RWPE2 (cell line): Measurements from ENCODE around the gene GBP3.
A peak's percentile ranks its signal among the peaks of the same experiment; 100 is the strongest.
"Not testable (repeated sequence)": the region's sequence is repeated elsewhere in the genome, so short reads cannot be mapped to it uniquely, and the experiment has no call there.

Experiments used
- ATAC-seq: fragments of 200-7000 bp; cut with Tn5 transposase; 3 replicates; pipeline ENCODE4 v1.9.1; 2021; ENCODE audit warnings: low read depth
- DNase-seq: peaks from one replicate; pipeline ENCODE4 v3.0.0-alpha.2; 2020; ENCODE audit warnings: low spot score
- H3K27ac ChIP-seq: fragments of 450-650 bp; 2 replicates; pipeline ENCODE4 v1.5.1; 2017; ENCODE audit warnings: mild to moderate bottlenecking; ENCODE audit not compliant: poor library complexity, severe bottlenecking
- H3K27me3 ChIP-seq: fragments of 250-450 bp; sonication (Bioruptor Pico); 2 replicates; pipeline ENCODE4 v1.5.1; 2021; ENCODE audit warnings: mild to moderate bottlenecking, moderate library complexity; ENCODE audit not compliant: insufficient read depth, poor library complexity, severe bottlenecking
- H3K36me3 ChIP-seq: fragments of 250-450 bp; sonication (Bioruptor Pico); 2 replicates; pipeline ENCODE4 v1.5.1; 2020; ENCODE audit warnings: low read depth, mild to moderate bottlenecking, moderate library complexity
- H3K4me1 ChIP-seq: fragments of 250-450 bp; sonication (Bioruptor Pico); 2 replicates; pipeline ENCODE4 v1.5.1; 2021; ENCODE audit warnings: mild to moderate bottlenecking, moderate library complexity; ENCODE audit not compliant: insufficient read depth, poor library complexity, severe bottlenecking
- H3K4me3 ChIP-seq: fragments of 250-450 bp; sonication (Bioruptor Pico); 2 replicates; pipeline ENCODE4 v1.5.1; 2021; ENCODE audit warnings: mild to moderate bottlenecking, moderate library complexity; ENCODE audit not compliant: severe bottlenecking
- H3K9me3 ChIP-seq: fragments of 250-450 bp; sonication (Bioruptor Pico); 2 replicates; pipeline ENCODE4 v1.5.1; 2021; ENCODE audit warnings: mild to moderate bottlenecking, moderate library complexity; ENCODE audit not compliant: severe bottlenecking
- TF ChIP-seq, protein P1 (sequence below): fragments of 450-650 bp; IDR thresholded peaks from one replicate; pipeline ENCODE4 v1.5.1; 2017; ENCODE audit warnings: mild to moderate bottlenecking, moderate library complexity; ENCODE audit not compliant: poor library complexity, severe bottlenecking

Gene GBP3

DNA sequence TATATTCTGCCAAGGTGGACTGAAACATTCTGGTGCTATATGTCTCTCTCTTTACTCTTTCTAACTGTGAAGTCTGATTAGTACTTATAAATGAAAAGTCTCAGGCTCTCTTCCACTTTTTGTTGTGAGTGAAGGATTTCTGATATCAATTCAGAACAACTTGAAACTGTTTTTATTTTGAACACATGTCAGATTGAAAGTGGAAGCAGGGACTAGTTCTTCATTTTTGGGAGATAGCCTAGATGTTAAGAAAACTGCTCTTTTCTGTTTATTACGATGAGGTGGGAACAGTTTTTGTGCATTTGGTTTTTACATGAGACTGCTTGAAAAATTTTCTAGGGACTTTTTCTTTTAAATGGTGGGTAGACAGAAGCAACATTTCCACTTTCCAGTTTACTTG, 14.5 kb upstream of the GBP3 start:
- no peaks in the 10 kb centered on the region for H3K27me3 ChIP-seq
- peaks cover 14% of the 10 kb centered on the region for H3K4me1 ChIP-seq
- DNase-seq (no peak), ATAC-seq (no peak)
- H3K27ac ChIP-seq, result no peak overlapping the region
- no peaks in the 10 kb centered on the region for H3K9me3 ChIP-seq
- TF ChIP-seq, protein P1, sequence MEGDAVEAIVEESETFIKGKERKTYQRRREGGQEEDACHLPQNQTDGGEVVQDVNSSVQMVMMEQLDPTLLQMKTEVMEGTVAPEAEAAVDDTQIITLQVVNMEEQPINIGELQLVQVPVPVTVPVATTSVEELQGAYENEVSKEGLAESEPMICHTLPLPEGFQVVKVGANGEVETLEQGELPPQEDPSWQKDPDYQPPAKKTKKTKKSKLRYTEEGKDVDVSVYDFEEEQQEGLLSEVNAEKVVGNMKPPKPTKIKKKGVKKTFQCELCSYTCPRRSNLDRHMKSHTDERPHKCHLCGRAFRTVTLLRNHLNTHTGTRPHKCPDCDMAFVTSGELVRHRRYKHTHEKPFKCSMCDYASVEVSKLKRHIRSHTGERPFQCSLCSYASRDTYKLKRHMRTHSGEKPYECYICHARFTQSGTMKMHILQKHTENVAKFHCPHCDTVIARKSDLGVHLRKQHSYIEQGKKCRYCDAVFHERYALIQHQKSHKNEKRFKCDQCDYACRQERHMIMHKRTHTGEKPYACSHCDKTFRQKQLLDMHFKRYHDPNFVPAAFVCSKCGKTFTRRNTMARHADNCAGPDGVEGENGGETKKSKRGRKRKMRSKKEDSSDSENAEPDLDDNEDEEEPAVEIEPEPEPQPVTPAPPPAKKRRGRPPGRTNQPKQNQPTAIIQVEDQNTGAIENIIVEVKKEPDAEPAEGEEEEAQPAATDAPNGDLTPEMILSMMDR, result no peak
- no peak overlapping the region for H3K4me3 ChIP-seq
- H3K36me3 ChIP-seq, result no peaks in the 10 kb centered on the region

DNA sequence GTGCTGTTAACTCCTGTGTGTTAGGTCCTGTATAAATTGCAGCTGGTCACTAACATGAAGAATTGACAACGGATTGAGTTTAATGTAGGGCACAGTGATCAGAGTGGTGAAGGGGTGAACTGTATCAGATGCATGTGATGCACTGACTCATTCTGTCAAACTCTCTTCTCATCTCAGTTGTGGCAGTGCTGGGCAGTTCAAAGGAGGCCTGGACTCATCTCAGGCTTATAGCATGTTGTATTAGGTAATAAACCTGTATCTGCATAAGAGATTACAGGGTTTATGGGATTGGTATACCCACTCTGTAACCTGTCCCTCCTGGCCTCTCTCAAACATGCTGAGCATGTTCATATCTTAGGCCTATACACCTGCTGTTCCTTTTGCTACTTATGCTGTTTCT, 12.4 kb upstream of the GBP3 start:
- H3K27ac ChIP-seq, result no peak overlapping the region
- DNase-seq (no peak), ATAC-seq (no peak)
- H3K4me1 ChIP-seq, result no peaks in the 10 kb centered on the region
- TF ChIP-seq, protein P1, result no peak
- no peak overlapping the region for H3K4me3 ChIP-seq
- no peaks in the 10 kb centered on the region for H3K9me3 ChIP-seq
- H3K27me3 ChIP-seq, result no peaks in the 10 kb centered on the region
- H3K36me3 ChIP-seq, result no peaks in the 10 kb centered on the region

DNA sequence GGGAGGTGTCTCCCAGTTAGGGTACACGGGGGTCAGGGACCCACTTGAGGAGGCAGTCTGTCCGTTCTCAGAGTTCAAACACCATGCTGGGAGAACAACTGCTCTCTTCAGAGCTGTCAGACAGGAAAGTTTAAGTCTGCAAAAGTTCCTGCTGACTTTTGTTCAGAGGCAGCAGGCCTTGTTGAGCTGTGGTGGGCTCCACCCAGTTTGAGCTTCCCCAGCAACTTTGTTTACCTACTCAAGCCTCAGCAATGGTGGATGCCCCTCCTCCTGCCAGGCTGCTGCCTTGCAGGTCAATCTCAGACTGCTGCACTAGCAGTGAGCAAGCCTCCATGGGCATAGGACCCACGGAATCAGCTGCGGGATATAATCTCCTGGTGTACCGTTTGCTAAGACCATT, 11.3 kb upstream of the GBP3 start:
- H3K9me3 ChIP-seq, H3K36me3 ChIP-seq, H3K27ac ChIP-seq, H3K27me3 ChIP-seq, DNase-seq, H3K4me3 ChIP-seq, H3K4me1 ChIP-seq, ATAC-seq: not testable (repeated sequence)

DNA sequence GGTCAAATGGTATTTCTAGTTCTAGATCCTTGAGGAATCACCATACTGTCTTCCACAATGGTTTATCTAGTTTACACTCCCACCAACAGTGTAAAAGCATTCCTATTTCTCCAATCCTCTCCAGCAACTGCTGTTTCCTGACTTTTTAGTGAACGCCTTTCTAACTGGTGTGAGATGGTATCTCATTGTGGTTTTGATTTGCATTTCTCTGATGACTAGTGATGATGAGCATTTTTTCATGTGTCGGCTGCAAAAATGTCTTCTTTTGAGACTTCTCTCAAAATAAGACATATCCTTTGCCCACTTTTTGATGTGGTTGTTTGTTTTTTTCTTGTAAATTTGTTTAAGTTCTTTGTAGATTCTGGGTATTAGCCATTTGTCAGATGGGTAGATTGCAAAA, 6.4 kb upstream of the GBP3 start:
- DNase-seq, ATAC-seq: not testable (repeated sequence)

DNA sequence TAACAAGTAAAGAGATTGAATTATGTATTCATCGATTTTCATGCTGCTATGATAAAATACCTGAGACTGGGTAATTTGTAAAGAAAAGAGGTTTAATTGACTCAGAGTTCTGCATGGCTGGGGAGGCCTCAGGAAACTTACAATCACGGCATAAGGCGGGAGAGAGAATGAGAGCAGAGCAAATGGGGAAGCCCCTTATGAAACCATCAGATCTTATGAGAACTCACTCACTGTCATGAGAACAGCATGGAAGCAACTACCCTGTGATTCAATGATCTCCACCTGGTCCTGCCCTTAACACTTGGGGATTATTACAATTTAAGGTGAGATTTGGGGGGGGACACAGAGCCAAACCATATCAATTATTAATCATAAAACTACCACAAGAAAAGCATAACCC, 3.3 kb upstream of the GBP3 start:
- DNase-seq (no peak), ATAC-seq (no peak)
- TF ChIP-seq, protein P1, result no peak
- peaks cover 3% of the 10 kb centered on the region; the same call in 1 of the 2 replicates for H3K36me3 ChIP-seq
- H3K9me3 ChIP-seq, result no peaks in the 10 kb centered on the region
- no peak overlapping the region for H3K27ac ChIP-seq
- H3K27me3 ChIP-seq, result no peaks in the 10 kb centered on the region
- peaks cover 13% of the 10 kb centered on the region for H3K4me1 ChIP-seq
- no peak overlapping the region for H3K4me3 ChIP-seq

More for the DNA sequence above, 6.4 kb upstream of the GBP3 start:
- not testable (repeated sequence) for H3K36me3 ChIP-seq, H3K9me3 ChIP-seq, H3K4me1 ChIP-seq, H3K27me3 ChIP-seq, H3K27ac ChIP-seq, H3K4me3 ChIP-seq

DNA sequence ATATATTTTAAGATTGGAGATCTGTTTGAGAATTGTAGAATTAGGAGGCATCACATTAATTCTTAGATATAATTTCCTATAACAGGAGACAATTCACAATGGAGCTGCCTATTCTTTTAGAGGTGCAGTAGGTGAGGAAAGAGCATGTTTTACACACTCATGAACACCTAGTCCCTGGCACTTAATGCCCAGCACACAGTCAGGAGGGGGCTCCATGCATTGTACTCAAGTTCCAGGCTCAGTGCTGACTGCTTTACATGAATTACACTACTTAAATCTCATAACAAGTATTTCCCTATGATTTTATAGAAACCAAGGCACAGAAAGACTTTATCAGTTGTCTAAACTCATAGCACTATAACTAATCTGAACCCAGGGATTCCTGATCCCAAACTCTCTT, 360 bp upstream of the GBP3 start:
- Histone ChIP-seq H3K4me3 (peak overlapping the region; percentile 42), H3K4me1 (peaks cover 20% of the 10 kb centered on the region), H3K27ac (peak overlapping the region; percentile 92), H3K9me3 (no peaks in the 10 kb centered on the region), H3K36me3 (peaks cover 27% of the 10 kb centered on the region), H3K27me3 (no peaks in the 10 kb centered on the region)
- TF ChIP-seq, protein P1, result no peak
- ATAC-seq (peak; percentile 9; the same call in 1 of the 3 replicates), DNase-seq (no peak)

DNA sequence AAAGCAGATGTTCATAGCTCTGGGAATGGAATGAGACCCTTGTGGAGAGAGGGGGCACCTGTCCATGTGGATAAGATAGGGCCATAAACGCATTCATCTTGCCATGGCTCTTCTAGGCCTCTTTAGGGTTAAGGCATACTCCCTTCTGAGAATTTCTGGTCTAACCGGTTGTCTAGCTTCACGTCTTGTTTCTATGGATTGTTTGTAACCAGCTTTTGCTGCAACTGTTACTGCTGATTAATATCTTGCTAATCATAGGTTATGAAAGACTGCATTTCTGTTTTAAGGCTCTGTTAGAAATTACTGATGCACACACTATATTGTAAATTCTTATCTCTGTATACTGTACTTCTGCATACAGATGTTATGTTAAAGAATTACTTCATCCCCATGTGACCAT, 4.3 kb downstream of the GBP3 start:
- not testable (repeated sequence) for H3K27me3 ChIP-seq, DNase-seq, H3K27ac ChIP-seq, H3K4me3 ChIP-seq, ATAC-seq, H3K9me3 ChIP-seq
- Histone ChIP-seq H3K36me3 (peaks cover 58% of the 10 kb centered on the region), H3K4me1 (peaks cover 18% of the 10 kb centered on the region)
